Psoas muscle (tissue), 8 donors: Measurements from ENCODE around the gene FANCD2. TPM values are rescaled to one million over a fixed set of nuclear protein-coding genes. Genes with fewer than 3 reads are reported as not detected.
A peak's percentile ranks its signal among the peaks of the same experiment; 100 is the strongest.

ENCODE experiments used
- ATAC-seq, 4 donors: fragments of 200-7000 bp; cut with Tn5 transposase; one replicate each; pipeline ENCODE4 v1.9.1; 2020; ENCODE audit warnings: moderate library complexity in 3 of 4, mild to moderate bottlenecking in 2 of 4
- DNase-seq, 2 donors: peaks; one replicate each; pipeline ENCODE4 v3.0.0-alpha.2; 2020
- H3K27ac ChIP-seq: fragments of 200-600 bp; one replicate; pipeline ENCODE4 v1.8.0; 2022
- H3K27me3 ChIP-seq, 3 donors: fragments of 200-600 bp in 1 of 3; one replicate each; pipeline versions ENCODE4 v1.6.1 to v1.8.0; 2013 to 2022; ENCODE audit warnings: low read length in 2 of 3, mild to moderate bottlenecking in 2 of 3, moderate library complexity in 1 of 3; ENCODE audit not compliant: insufficient read depth in 3 of 3
- H3K36me3 ChIP-seq, 2 donors: fragments of 200-600 bp in 1 of 2; one replicate each; pipeline versions ENCODE4 v1.6.1 to v1.8.0; 2013 to 2022; ENCODE audit warnings: low read depth in 1 of 2, mild to moderate bottlenecking in 1 of 2, moderate library complexity in 1 of 2; ENCODE audit not compliant: insufficient read depth in 1 of 2
- H3K4me1 ChIP-seq: fragments of 200-600 bp; one replicate; pipeline ENCODE4 v1.8.0; 2022
- H3K4me3 ChIP-seq: fragments of 200-600 bp; one replicate; pipeline ENCODE4 v1.8.0; 2022; ENCODE audit warnings: mild to moderate bottlenecking
- H3K9me3 ChIP-seq: fragments of 200-600 bp; one replicate; pipeline ENCODE4 v1.8.0; 2022
- CTCF ChIP-seq: fragments of 200-600 bp; IDR thresholded peaks from one replicate; pipeline ENCODE4 v1.8.0; 2022; ENCODE audit warnings: antibody characterized with exemption
- WGBS, 3 donors: extraction: QIAGEN DNeasy Blood & Tissue Kit; methylation state at CpG; one replicate each; pipeline versions ENCODE4 v1.1.6 to v1.1.7; 2013; 5-methylcytosine and 5-hydroxymethylcytosine counted together
- intact Hi-C, 2 donors: fragments of 100-400 bp; cut with DNase I; formaldehyde crosslinking; loops; one replicate each; pipeline versions ENCODE4 v1.11.0 to v1.14.2; 2022
- polyA plus RNA-seq, 3 donors: library from polyadenylated mRNA; stranded (reverse); fragments of 200-250 nt; gene quantifications; one replicate each; pipeline ENCODE4 v1.2.3, GENCODE V29; 2013
- total RNA-seq, 4 donors: library from RNA; stranded (reverse); fragmentation: NEBNext Ultra II Directional in 2 of 4; extraction: Animal tissue kit (Norgen Biotek cat#: 25700) in 2 of 4; gene quantifications; one replicate each; pipeline versions ENCODE4 v1.2.1 to v1.2.4, GENCODE V29; 2021 to 2023
- donor health status: healthy with polysubstance abuse.
- donor health status: DM: no; HTN: no; CAD: no; lungs with moderate emphysema.
- donor health status: Bipolar disorder and iron deficiency.
- donor health status: healthy.
- donor health status: DM: yes; HTN: yes; CAD: no.
- donor health status: DM: no; HTN: no; CAD: no.
- donor health status: DM: no; HTN: no; CAD: no.
- donor health status: DM: yes; HTN: yes; CAD: no.

The FANCD2 gene
- total and polyA plus RNA-seq, 7 donors, result 0.08 to 1.0 (median 0.58) TPM

GRCh38 chr3:10140996-10141546 lies 114.8 kb downstream of the FANCD2 start:
- Histone ChIP-seq H3K36me3 (peaks cover 0 to 10% of the 10 kb centered on the region in 2 donors), H3K9me3 (no peaks in the 10 kb centered on the region), H3K27ac (peak overlapping the region; percentile 92), H3K4me3 (peak overlapping the region; percentile 78), H3K4me1 (peaks cover 32% of the 10 kb centered on the region), H3K27me3 (no peaks in the 10 kb centered on the region)
- WGBS, 3 donors, result 80 to 84% (median 82%) methylated on average over 23 of the region's 23 CpGs
- intact Hi-C loops, result loop anchor here in 1 of 2 donors (5.0 kb wide), 1 partner anchor 86 kb away; no protein-coding TSS in a partner anchor
- peak in 1 of 2 donors; percentile 58 for DNase-seq
- TF ChIP-seq CTCF, result no peak
- ATAC-seq, result no peak

- H3K4me3 ChIP-seq, result peak overlapping the region; percentile 78
- TF ChIP-seq CTCF, result no peak
- peaks cover 0 to 27% of the 10 kb centered on the region in 2 donors for H3K36me3 ChIP-seq
- intact Hi-C loops, result loop anchor here in 1 of 2 donors (5.0 kb wide), 1 partner anchor 84 kb away; no protein-coding TSS in a partner anchor
- no peaks in the 10 kb centered on the region for H3K27me3 ChIP-seq
- peaks cover 32% of the 10 kb centered on the region for H3K4me1 ChIP-seq
- DNase-seq (no peak), ATAC-seq (no peak)
- 74 to 79% (median 75%) methylated on average over 29 of the region's 29 CpGs for WGBS, 3 donors
- no peaks in the 10 kb centered on the region for H3K9me3 ChIP-seq
- peak overlapping the region; percentile 92 for H3K27ac ChIP-seq
These were observed 116.7 kb downstream of the FANCD2 start for GRCh38 chr3:10142707-10143560.

- H3K36me3 ChIP-seq, result peaks cover 8 to 50% of the 10 kb centered on the region in 2 donors
- DNase-seq (no peak), ATAC-seq (no peak)
- H3K4me1 ChIP-seq, result peaks cover 32% of the 10 kb centered on the region
- WGBS, 3 donors, result 87 to 93% (median 92%) methylated on average over 4 of the region's 4 CpGs
- no peaks in the 10 kb centered on the region for H3K9me3 ChIP-seq
- intact Hi-C loops, result no loop called here
- H3K27me3 ChIP-seq, result no peaks in the 10 kb centered on the region
- no peak for TF ChIP-seq CTCF
- peak overlapping the region; percentile 11 for H3K4me3 ChIP-seq
- H3K27ac ChIP-seq, result no peak overlapping the region
These were observed 119.4 kb downstream of the FANCD2 start for GRCh38 chr3:10145685-10146084.

- no peak for ATAC-seq
- intact Hi-C loops, result no loop called here
- 92 to 93% (median 93%) methylated on average over 8 of the region's 8 CpGs for WGBS, 3 donors
These were observed 123.0 kb downstream of the FANCD2 start for GRCh38 chr3:10149226-10149625.

More at GRCh38 chr3:10149226-10149625, 123.0 kb downstream of the FANCD2 start:
- no peak overlapping the region for H3K27ac ChIP-seq
- no peak for TF ChIP-seq CTCF
- H3K36me3 ChIP-seq, result peaks cover 8 to 85% of the 10 kb centered on the region in 2 donors
- DNase-seq, result no peak
- H3K4me3 ChIP-seq, result no peak overlapping the region
- peaks cover 14% of the 10 kb centered on the region for H3K4me1 ChIP-seq
- no peaks in the 10 kb centered on the region for H3K9me3 ChIP-seq
- H3K27me3 ChIP-seq, result no peaks in the 10 kb centered on the region
